GM12878 (cell line): Measurements from ENCODE around the gene TNNC2. TPM values are rescaled to one million over a fixed set of nuclear protein-coding genes. Genes with fewer than 3 reads are reported as not detected.

Experiments used
- ATAC-seq: fragments of 200-7000 bp; cut with Tn5 transposase; 3 replicates; pipeline ENCODE4 v1.9.1; 2020; ENCODE audit warnings: mild to moderate bottlenecking, moderate library complexity
- BruUV-seq: library from RNA; stranded (reverse); fragments of 400-500 nt; replicated peaks from 2 replicates; lab custom pipeline; 2021; lab: Mats Ljungman, UMichigan
- CTCF ChIA-PET: fragments of 300-600 bp; sonication (Branson Sonifier 250); formaldehyde crosslinking; extraction: SDS; loops from one replicate; lab custom pipeline; 2021; ENCODE audit warnings: inconsistent platforms; lab: Yijun Ruan, JAX
- POLR2A ChIA-PET: fragments of 350-600 bp; formaldehyde crosslinking; extraction: SDS; loops from one replicate; lab custom pipeline; 2021; ENCODE audit warnings: inconsistent platforms; lab: Charles Lee
- RAD21 ChIA-PET: fragments of 300-600 bp; sonication (Branson Sonifier 250); formaldehyde crosslinking; loops from one replicate; lab custom pipeline; 2023; ENCODE audit warnings: antibody characterized with exemption; ENCODE audit not compliant: unreplicated experiment; lab: Charles Lee
- SMC1A ChIA-PET: fragments of 300-600 bp; sonication (Branson Sonifier 250); formaldehyde crosslinking; loops from one replicate; lab custom pipeline; 2023; ENCODE audit not compliant: unreplicated experiment, uncharacterized antibody; lab: Charles Lee
- DNase-seq: peaks from one replicate; pipeline ENCODE4 v3.0.0-alpha.2; 2011; ENCODE audit warnings: low read depth, low spot score
- FAIRE-seq: peaks from 3 replicates; lab custom pipeline; 2011; peaks lifted over from hg19 to GRCh38; lab: Jason Lieb, UNC
- H2AFZ ChIP-seq: 2 replicates; pipeline ENCODE4 v1.6.0; 2011; ENCODE audit warnings: low read depth, low read length, control low read depth; ENCODE audit not compliant: control insufficient read depth
- H3K27ac ChIP-seq: 2 replicates; pipeline ENCODE4 v1.5.1; 2011; ENCODE audit warnings: control low read depth; ENCODE audit not compliant: control insufficient read depth, insufficient read depth
- H3K27me3 ChIP-seq, 2 experiments: replicated peaks in 1 of 2; 2 replicates each; pipeline versions ENCODE4 v1.6.0 to v1.6.1; 2011; ENCODE audit warnings: low read length in 1 of 2; ENCODE audit not compliant: control insufficient read depth in 2 of 2, insufficient read depth in 2 of 2
- H3K36me3 ChIP-seq, 2 experiments: 2 replicates each; pipeline ENCODE4 v1.5.1; 2011; ENCODE audit warnings: low read length in 1 of 2; ENCODE audit not compliant: control insufficient read depth in 2 of 2, insufficient read depth in 2 of 2
- H3K4me1 ChIP-seq: 2 replicates; pipeline ENCODE4 v1.6.1; 2011; ENCODE audit warnings: mild to moderate bottlenecking, low read length, moderate library complexity, mixed read lengths; ENCODE audit not compliant: control insufficient read depth, insufficient read depth
- H3K4me2 ChIP-seq: 2 replicates; pipeline ENCODE4 v1.6.0; 2011; ENCODE audit warnings: control low read depth; ENCODE audit not compliant: control insufficient read depth, insufficient read depth
- H3K4me3 ChIP-seq: fragments of 200-600 bp; sonication (generic); 2 replicates; pipeline ENCODE4 v1.5.1; 2016
- H3K79me2 ChIP-seq: 2 replicates; pipeline ENCODE4 v1.6.0; 2011; ENCODE audit warnings: low read length; ENCODE audit not compliant: control insufficient read depth, insufficient read depth
- H3K9ac ChIP-seq: 2 replicates; pipeline ENCODE4 v1.8.0; 2011; ENCODE audit warnings: low read length, control low read depth, mixed read lengths; ENCODE audit not compliant: control insufficient read depth, insufficient read depth
- H3K9me3 ChIP-seq: replicated peaks from 3 replicates; pipeline ENCODE4 v1.5.1; 2011; ENCODE audit warnings: mild to moderate bottlenecking, low read length; ENCODE audit not compliant: control insufficient read depth, insufficient read depth
- H4K20me1 ChIP-seq: 2 replicates; pipeline ENCODE4 v1.6.0; 2011; ENCODE audit not compliant: control insufficient read depth, insufficient read depth
- EP300 ChIP-seq, 2 experiments: fragments of 150-350 bp in 1 of 2; IDR thresholded peaks; 2 replicates each; pipeline ENCODE4 v1.6.1; 2011 to 2012; ENCODE audit warnings: low read depth in 2 of 2, low read length in 2 of 2, borderline replicate concordance in 1 of 2, improper control_type of control experiment in 1 of 2, inconsistent platforms in 1 of 2; ENCODE audit not compliant: control insufficient read depth in 1 of 2
- GABPA ChIP-seq: IDR thresholded peaks from 2 replicates; pipeline ENCODE4 v1.6.1; 2014; ENCODE audit warnings: antibody characterized with exemption, low read depth, mild to moderate bottlenecking, inconsistent platforms
- IKZF2 ChIP-seq, 2 experiments: fragments of 450-650 bp; IDR thresholded peaks; 2 replicates each; pipeline ENCODE4 v1.6.1; 2017; ENCODE audit warnings: mild to moderate bottlenecking in 2 of 2, moderate library complexity in 2 of 2
- JUND ChIP-seq: IDR thresholded peaks from 2 replicates; pipeline ENCODE4 v1.6.1; 2012; ENCODE audit warnings: low read depth, mild to moderate bottlenecking, low read length, improper control_type of control experiment, moderate library complexity
- KAT2A ChIP-seq: conservative IDR thresholded peaks from 2 replicates; pipeline ENCODE4 v1.6.1; 2011; ENCODE audit warnings: low read depth, low read length; ENCODE audit not compliant: control insufficient read depth
- MEF2B ChIP-seq: fragments of 450-650 bp; IDR thresholded peaks from 2 replicates; pipeline ENCODE4 v1.6.1; 2018; ENCODE audit warnings: mild to moderate bottlenecking, moderate library complexity; ENCODE audit not compliant: partially characterized antibody, poor library complexity, severe bottlenecking
- PAX8 ChIP-seq: fragments of 450-650 bp; IDR thresholded peaks from 2 replicates; pipeline ENCODE4 v1.6.1; 2017; ENCODE audit warnings: mild to moderate bottlenecking, moderate library complexity
- RB1 ChIP-seq: fragments of 450-650 bp; formaldehyde crosslinking; IDR thresholded peaks from 2 replicates; pipeline ENCODE4 v1.6.1; 2017; ENCODE audit warnings: mild to moderate bottlenecking, borderline replicate concordance
- RFX5 ChIP-seq: IDR thresholded peaks from 2 replicates; pipeline ENCODE4 v1.6.1; 2011; ENCODE audit warnings: low read depth, low read length, improper control_type of control experiment
- RUNX3 ChIP-seq: IDR thresholded peaks from 2 replicates; pipeline ENCODE4 v1.6.1; 2012; ENCODE audit warnings: low read length, inconsistent platforms
- ZBED1 ChIP-seq: IDR thresholded peaks from 2 replicates; pipeline ENCODE4 v1.6.1; 2016; ENCODE audit warnings: borderline replicate concordance
- WGBS: methylation state at CpG from one replicate; pipeline ENCODE4 v1.1.6; 2016; ENCODE audit warnings: low lambda C conversion rate; ENCODE audit not compliant: insufficient replicate concordance, insufficient coverage; ENCODE audit errors: missing lambda C conversion rate; 5-methylcytosine and 5-hydroxymethylcytosine counted together
- in situ Hi-C: fragments of 300-500 bp; cut with MboI; formaldehyde crosslinking; loops from 9 replicates; pipeline ENCODE4 v1.14.3; 2018; ENCODE audit warnings: mixed read lengths
- intact Hi-C: fragments of 100-400 bp; cut with micrococcal nuclease; formaldehyde crosslinking; loops from one replicate; pipeline ENCODE4 v1.14.2; 2022; ENCODE audit not compliant: unreplicated experiment
- polyA plus RNA-seq, 11 experiments: library from polyadenylated mRNA; depleted of rRNA in 4 of 11; unstranded in 6 of 11; stranded (reverse) in 5 of 11; fragments of >200 nt; fragmentation: Nextera tagmentation in 4 of 11; fragmentation: Illumina TruSeq in 1 of 11; extraction: Ambion mirVana in 4 of 11; extraction: Trizol in 1 of 11; gene quantifications; 1 replicate in 1 of 11; 2 replicates in 10 of 11; pipeline versions ENCODE4 v1.2.1 to v1.2.3, GENCODE V29; 2011 to 2016; ENCODE audit warnings: inconsistent platforms in 2 of 11, missing spikeins in 2 of 11, low read depth in 1 of 11
- total RNA-seq, 4 experiments: library from RNA; depleted of rRNA in 3 of 4; stranded (reverse); fragments of >200 nt in 3 of 4; fragmentation: Illumina TruSeq in 1 of 4; extraction: Trizol in 1 of 4; gene quantifications; 2 replicates each; pipeline versions ENCODE4 v1.2.1 to v1.2.3, GENCODE V29; 2013 to 2021
- TF ChIP-seq, protein P1 (sequence below): IDR thresholded peaks from 2 replicates; pipeline ENCODE4 v1.6.1; 2012; ENCODE audit warnings: low read length, inconsistent platforms

The TNNC2 gene
- total and polyA plus RNA-seq, 10 of the 15 experiments (the other 5 are each of a cell fraction or from before 2014, with no cell fraction given) = 0.37 TPM; not detected in 9

DNA sequence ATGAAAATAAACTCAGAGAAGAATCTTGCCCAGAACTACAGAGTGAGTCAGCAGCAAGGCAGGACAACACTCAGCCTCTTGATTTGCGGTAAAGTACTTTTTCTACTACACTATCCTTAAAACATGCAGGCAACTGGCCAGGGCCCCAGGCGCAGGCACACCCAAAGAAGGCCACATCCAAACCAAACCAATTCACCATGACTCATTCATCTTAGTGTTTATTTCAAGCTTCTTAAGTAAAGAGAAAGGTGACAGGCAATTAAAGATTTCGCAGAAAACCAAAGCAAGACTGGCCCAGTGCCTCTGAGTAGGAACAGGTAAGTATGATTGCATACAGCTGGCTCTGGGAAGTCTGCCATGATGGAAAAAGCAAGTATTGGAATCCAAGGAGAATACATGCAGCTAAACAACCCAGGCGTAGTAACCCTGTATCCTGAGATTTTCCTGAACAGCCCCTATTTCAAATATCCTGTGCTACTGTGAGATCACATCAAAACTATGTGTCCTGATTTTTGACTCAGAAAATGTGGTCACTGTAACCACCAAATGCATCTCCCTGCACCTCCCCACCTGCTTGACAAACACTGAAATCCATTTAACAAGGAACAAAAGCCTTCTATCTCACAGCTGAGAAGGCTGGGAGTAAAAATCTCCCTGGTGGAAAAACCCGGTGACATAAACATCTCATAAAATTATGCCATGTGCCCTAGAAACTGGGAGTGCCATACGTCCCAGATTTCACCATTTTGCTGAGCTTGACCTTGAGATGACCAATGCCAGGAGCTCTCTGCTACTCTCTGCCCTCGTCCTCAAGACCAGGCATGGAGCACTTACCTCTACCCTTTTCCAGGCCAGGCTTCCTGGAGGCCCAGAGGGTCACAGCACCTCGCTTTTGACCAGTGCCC, 47.8 kb downstream of the TNNC2 start:
- ChIA-PET SMC1A (interaction anchor here (2.5 kb wide), 1 partner anchor 8 kb away, joined by 11 read pairs; no protein-coding TSS in a partner anchor), CTCF (interaction anchor here (1.2 to 2.7 kb wide), 4 partner anchors 8 to 20 kb away, joined by 3 to 16 read pairs (median 4); no protein-coding TSS in a partner anchor), POLR2A (no interaction called here), RAD21 (interaction anchor here (0.9 to 2.5 kb wide), 2 partner anchors 8 to 20 kb away, joined by 4 to 9 read pairs; no protein-coding TSS in a partner anchor)
- Histone ChIP-seq H4K20me1 (no peaks in the 10 kb centered on the region), H3K27ac (no peak overlapping the region), H3K9ac (no peak overlapping the region), H2AFZ (no peak overlapping the region), H3K36me3 (no peaks in the 10 kb centered on the region), H3K9me3 (no peaks in the 10 kb centered on the region), H3K27me3 (no peaks in the 10 kb centered on the region), H3K79me2 (no peaks in the 10 kb centered on the region), H3K4me3 (no peak overlapping the region), H3K4me1 (no peaks in the 10 kb centered on the region), H3K4me2 (no peak overlapping the region)
- FAIRE-seq = no peak
- in situ Hi-C loops = no loop called here
- no peak for ATAC-seq
- TF ChIP-seq MEF2B (no peak), RB1 (no peak), GABPA (no peak), EP300 (IDR thresholded peaks at IDR 0.05; ENCODE audit: borderline replicate concordance in 1 of 2, control insufficient read depth in 1 of 2, low read depth in 2 of 2, low read length in 2 of 2) (no peak), JUND (no peak), RFX5 (no peak), PAX8 (no peak), IKZF2 (IDR thresholded peaks at IDR 0.05) (no peak), RUNX3 (no peak), ZBED1 (no peak), KAT2A (no peak)
- TF ChIP-seq, protein P1, sequence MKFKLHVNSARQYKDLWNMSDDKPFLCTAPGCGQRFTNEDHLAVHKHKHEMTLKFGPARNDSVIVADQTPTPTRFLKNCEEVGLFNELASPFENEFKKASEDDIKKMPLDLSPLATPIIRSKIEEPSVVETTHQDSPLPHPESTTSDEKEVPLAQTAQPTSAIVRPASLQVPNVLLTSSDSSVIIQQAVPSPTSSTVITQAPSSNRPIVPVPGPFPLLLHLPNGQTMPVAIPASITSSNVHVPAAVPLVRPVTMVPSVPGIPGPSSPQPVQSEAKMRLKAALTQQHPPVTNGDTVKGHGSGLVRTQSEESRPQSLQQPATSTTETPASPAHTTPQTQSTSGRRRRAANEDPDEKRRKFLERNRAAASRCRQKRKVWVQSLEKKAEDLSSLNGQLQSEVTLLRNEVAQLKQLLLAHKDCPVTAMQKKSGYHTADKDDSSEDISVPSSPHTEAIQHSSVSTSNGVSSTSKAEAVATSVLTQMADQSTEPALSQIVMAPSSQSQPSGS = no peak
- no TSS peak for BruUV-seq
- WGBS = 49% methylated on average over 8 of the region's 8 CpGs
- DNase-seq = no peak
- intact Hi-C loops = loop anchor here (10.0 kb wide), 1 partner anchor 154 kb away; the partner anchor contains the start of gene WFDC10A
